ENCODE results near the gene SCN5A. TPM values are rescaled to one million over a fixed set of nuclear protein-coding genes. Genes with fewer than 3 reads are reported as not detected.

The SCN5A gene
- total RNA-seq (1 to 10 TPM; 1.8 to 2.4 TPM), polyA plus RNA-seq (ENCODE audit: insufficient read length in 2 of 2) (1 to 10 TPM; 1.6 to 2.0 TPM)
- long read RNA-seq, donor 1, result 0 reads
- long read RNA-seq, donor 2, result 0 reads
- long read RNA-seq, donor 3, result 0 reads
- long read RNA-seq, donor 4, result 0 reads

GRCh38 chr3:38649500-38650247, at the start of gene SCN5A:
Gene SCN5A (minus strand): TSS chr3:38649687. CDS start chr3:38633307, 16,380 bp downstream.
- Histone ChIP-seq H3K4me3 (ENCODE audit: low read depth, low read length) (peak within 1 kb of the TSS; percentile 39), H3K9me3 (ENCODE audit: control insufficient read depth, insufficient read depth, low read length) (no peaks in the 10 kb centered on the region), H3K27ac (ENCODE audit: low read depth, low read length) (no peak within 1 kb of the TSS), H3K4me1 (ENCODE audit: control insufficient read depth, insufficient read depth, low read length) (peaks cover 21% of the 10 kb centered on the region), H3K36me3 (ENCODE audit: control insufficient read depth, insufficient read depth, low read length) (no peaks in the 10 kb centered on the region), H3K27me3 (ENCODE audit: control insufficient read depth, insufficient read depth, low read length) (peaks cover 38% of the 10 kb centered on the region)
- peak in 3 of 6 donors; percentile 18 to 66 (median 47) for DNase-seq (ENCODE audit: low read depth in 4 of 6, low spot score in 6 of 6)
- WGBS (ENCODE audit: insufficient coverage), result 1% methylated on average over 76 of the region's 76 CpGs

- H3K4me1 ChIP-seq (ENCODE audit: control insufficient read depth, insufficient read depth, low read length), result no peaks in the 10 kb centered on the region
- H3K4me3 ChIP-seq (ENCODE audit: low read depth, low read length), result no peak overlapping the region
- 66% methylated on average over 5 of the region's 5 CpGs for WGBS (ENCODE audit: insufficient coverage)
- H3K27ac ChIP-seq (ENCODE audit: low read depth, low read length), result no peak overlapping the region
- no peaks in the 10 kb centered on the region for H3K27me3 ChIP-seq (ENCODE audit: control insufficient read depth, insufficient read depth, low read length)
- no peaks in the 10 kb centered on the region for H3K9me3 ChIP-seq (ENCODE audit: control insufficient read depth, insufficient read depth, low read length)
- DNase-seq (ENCODE audit: low read depth in 4 of 6, low spot score in 6 of 6), result no peak
- H3K36me3 ChIP-seq (ENCODE audit: control insufficient read depth, insufficient read depth, low read length), result no peaks in the 10 kb centered on the region
These were observed 49.3 kb upstream of the SCN5A start for GRCh38 chr3:38698760-38699159.

- H3K36me3 ChIP-seq (ENCODE audit: control insufficient read depth, insufficient read depth, low read length), result no peaks in the 10 kb centered on the region
- 97% methylated on average over 12 of the region's 12 CpGs for WGBS (ENCODE audit: insufficient coverage)
- no peaks in the 10 kb centered on the region for H3K4me1 ChIP-seq (ENCODE audit: control insufficient read depth, insufficient read depth, low read length)
- no peak for DNase-seq (ENCODE audit: low read depth in 4 of 6, low spot score in 6 of 6)
- H3K27ac ChIP-seq (ENCODE audit: low read depth, low read length), result no peak overlapping the region
- no peaks in the 10 kb centered on the region for H3K27me3 ChIP-seq (ENCODE audit: control insufficient read depth, insufficient read depth, low read length)
- no peak overlapping the region for H3K4me3 ChIP-seq (ENCODE audit: low read depth, low read length)
- H3K9me3 ChIP-seq (ENCODE audit: control insufficient read depth, insufficient read depth, low read length), result no peaks in the 10 kb centered on the region
These were observed 48.6 kb upstream of the SCN5A start for GRCh38 chr3:38698061-38698460.

GRCh38 chr3:38696034-38696433, 46.5 kb upstream of the SCN5A start:
- WGBS (ENCODE audit: insufficient coverage), result no CpG with 5 or more reads among the region's 2 CpGs
- Histone ChIP-seq H3K9me3 (ENCODE audit: control insufficient read depth, insufficient read depth, low read length) (no peaks in the 10 kb centered on the region), H3K4me3 (ENCODE audit: low read depth, low read length) (no peak overlapping the region), H3K36me3 (ENCODE audit: control insufficient read depth, insufficient read depth, low read length) (no peaks in the 10 kb centered on the region), H3K27me3 (ENCODE audit: control insufficient read depth, insufficient read depth, low read length) (no peaks in the 10 kb centered on the region), H3K4me1 (ENCODE audit: control insufficient read depth, insufficient read depth, low read length) (no peaks in the 10 kb centered on the region), H3K27ac (ENCODE audit: low read depth, low read length) (no peak overlapping the region)
- DNase-seq (ENCODE audit: low read depth in 4 of 6, low spot score in 6 of 6), result no peak

GRCh38 chr3:38690185-38690584, 40.7 kb upstream of the SCN5A start:
- H3K27me3 ChIP-seq (ENCODE audit: control insufficient read depth, insufficient read depth, low read length), result no peaks in the 10 kb centered on the region
- no peaks in the 10 kb centered on the region for H3K9me3 ChIP-seq (ENCODE audit: control insufficient read depth, insufficient read depth, low read length)
- 100% methylated on average over 2 of the region's 2 CpGs for WGBS (ENCODE audit: insufficient coverage)
- no peaks in the 10 kb centered on the region for H3K36me3 ChIP-seq (ENCODE audit: control insufficient read depth, insufficient read depth, low read length)
- H3K4me3 ChIP-seq (ENCODE audit: low read depth, low read length), result no peak overlapping the region
- DNase-seq (ENCODE audit: low read depth in 4 of 6, low spot score in 6 of 6), result no peak
- no peaks in the 10 kb centered on the region for H3K4me1 ChIP-seq (ENCODE audit: control insufficient read depth, insufficient read depth, low read length)
- no peak overlapping the region for H3K27ac ChIP-seq (ENCODE audit: low read depth, low read length)

- Histone ChIP-seq H3K27ac (ENCODE audit: low read depth, low read length) (no peak overlapping the region), H3K27me3 (ENCODE audit: control insufficient read depth, insufficient read depth, low read length) (no peaks in the 10 kb centered on the region), H3K9me3 (ENCODE audit: control insufficient read depth, insufficient read depth, low read length) (no peaks in the 10 kb centered on the region), H3K4me1 (ENCODE audit: control insufficient read depth, insufficient read depth, low read length) (no peaks in the 10 kb centered on the region), H3K36me3 (ENCODE audit: control insufficient read depth, insufficient read depth, low read length) (no peaks in the 10 kb centered on the region), H3K4me3 (ENCODE audit: low read depth, low read length) (no peak overlapping the region)
- no peak for DNase-seq (ENCODE audit: low read depth in 4 of 6, low spot score in 6 of 6)
- WGBS (ENCODE audit: insufficient coverage), result no CpG with 5 or more reads among the region's 3 CpGs
These were observed 40.3 kb upstream of the SCN5A start for GRCh38 chr3:38689774-38690173.

- Histone ChIP-seq H3K9me3 (ENCODE audit: control insufficient read depth, insufficient read depth, low read length) (no peaks in the 10 kb centered on the region), H3K27me3 (ENCODE audit: control insufficient read depth, insufficient read depth, low read length) (no peaks in the 10 kb centered on the region), H3K27ac (ENCODE audit: low read depth, low read length) (no peak overlapping the region), H3K4me1 (ENCODE audit: control insufficient read depth, insufficient read depth, low read length) (no peaks in the 10 kb centered on the region), H3K36me3 (ENCODE audit: control insufficient read depth, insufficient read depth, low read length) (no peaks in the 10 kb centered on the region), H3K4me3 (ENCODE audit: low read depth, low read length) (no peak overlapping the region)
- DNase-seq (ENCODE audit: low read depth in 4 of 6, low spot score in 6 of 6), result no peak
- 100% methylated on average over 1 of the region's 4 CpGs for WGBS (ENCODE audit: insufficient coverage)
These were observed 39.9 kb upstream of the SCN5A start for GRCh38 chr3:38689346-38689745.

GRCh38 chr3:38687321-38687720, 37.8 kb upstream of the SCN5A start:
- Histone ChIP-seq H3K4me3 (ENCODE audit: low read depth, low read length) (no peak overlapping the region), H3K4me1 (ENCODE audit: control insufficient read depth, insufficient read depth, low read length) (no peaks in the 10 kb centered on the region), H3K36me3 (ENCODE audit: control insufficient read depth, insufficient read depth, low read length) (no peaks in the 10 kb centered on the region), H3K9me3 (ENCODE audit: control insufficient read depth, insufficient read depth, low read length) (no peaks in the 10 kb centered on the region), H3K27me3 (ENCODE audit: control insufficient read depth, insufficient read depth, low read length) (no peaks in the 10 kb centered on the region), H3K27ac (ENCODE audit: low read depth, low read length) (no peak overlapping the region)
- no peak for DNase-seq (ENCODE audit: low read depth in 4 of 6, low spot score in 6 of 6)
- 17% methylated on average over 1 of the region's 2 CpGs for WGBS (ENCODE audit: insufficient coverage)

- Histone ChIP-seq H3K9me3 (ENCODE audit: control insufficient read depth, insufficient read depth, low read length) (no peaks in the 10 kb centered on the region), H3K4me1 (ENCODE audit: control insufficient read depth, insufficient read depth, low read length) (no peaks in the 10 kb centered on the region), H3K27me3 (ENCODE audit: control insufficient read depth, insufficient read depth, low read length) (no peaks in the 10 kb centered on the region), H3K4me3 (ENCODE audit: low read depth, low read length) (no peak overlapping the region), H3K27ac (ENCODE audit: low read depth, low read length) (no peak overlapping the region), H3K36me3 (ENCODE audit: control insufficient read depth, insufficient read depth, low read length) (no peaks in the 10 kb centered on the region)
- no peak for DNase-seq (ENCODE audit: low read depth in 4 of 6, low spot score in 6 of 6)
- whole genome bisulfite sequencing (ENCODE audit: insufficient coverage), result 58% methylated on average over 1 of the region's 5 CpGs
These were observed 35.1 kb upstream of the SCN5A start for GRCh38 chr3:38684546-38684945.

GRCh38 chr3:38669668-38670067, 20.2 kb upstream of the SCN5A start:
- no peaks in the 10 kb centered on the region for H3K27me3 ChIP-seq (ENCODE audit: control insufficient read depth, insufficient read depth, low read length)
- no peaks in the 10 kb centered on the region for H3K4me1 ChIP-seq (ENCODE audit: control insufficient read depth, insufficient read depth, low read length)
- H3K4me3 ChIP-seq (ENCODE audit: low read depth, low read length), result no peak overlapping the region
- no peaks in the 10 kb centered on the region for H3K9me3 ChIP-seq (ENCODE audit: control insufficient read depth, insufficient read depth, low read length)
- H3K27ac ChIP-seq (ENCODE audit: low read depth, low read length), result no peak overlapping the region
- H3K36me3 ChIP-seq (ENCODE audit: control insufficient read depth, insufficient read depth, low read length), result no peaks in the 10 kb centered on the region
- no peak for DNase-seq (ENCODE audit: low read depth in 4 of 6, low spot score in 6 of 6)
- WGBS (ENCODE audit: insufficient coverage), result no CpG with 5 or more reads among the region's 4 CpGs

Measured in spinal cord (tissue), 10 donors.